ENCODE measurements around the gene RNF39.
"Not testable (repeated sequence)": the region's sequence is repeated elsewhere in the genome, so short reads cannot be mapped to it uniquely, and the experiment has no call there.

Gene RNF39

DNA sequence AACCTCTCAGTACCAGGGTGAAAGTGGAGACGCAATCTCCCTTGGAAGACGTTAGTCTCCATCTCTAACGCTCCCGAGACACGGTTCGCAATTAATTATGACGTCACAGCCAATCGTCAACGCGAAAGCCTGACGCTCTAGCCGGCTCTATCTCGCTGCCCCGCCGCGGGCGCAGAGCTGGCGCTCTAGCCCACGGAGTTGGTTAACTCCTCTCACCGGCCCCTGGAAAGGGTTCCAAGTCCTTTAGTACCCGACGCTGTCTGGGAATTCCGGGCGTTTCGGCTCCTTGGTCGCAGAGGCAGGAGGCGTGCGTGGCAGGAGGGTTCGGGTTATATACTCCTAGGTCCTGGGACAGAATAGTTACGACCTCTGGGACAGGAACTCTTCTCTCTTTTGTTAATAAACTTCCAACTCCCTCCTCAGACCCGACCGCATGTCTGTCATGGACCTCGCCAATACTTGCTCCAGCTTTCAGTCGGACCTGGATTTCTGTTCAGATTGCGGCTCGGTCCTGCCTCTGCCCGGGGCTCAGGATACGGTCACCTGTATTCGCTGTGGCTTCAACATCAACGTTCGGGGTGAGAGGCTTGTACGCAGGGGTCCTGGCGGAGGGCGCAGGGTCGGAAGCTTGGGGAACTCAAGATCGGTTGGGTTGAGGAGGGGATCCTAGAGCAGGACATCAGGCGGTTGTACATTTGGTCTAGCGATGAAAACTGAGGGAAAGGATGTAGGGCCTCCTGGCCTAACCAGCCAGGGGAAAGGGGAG lies 14.3 kb downstream of the RNF39 start, which contains the start of gene POLR1H:
Gene POLR1H (plus strand): TSS at position 174 of the 766 bp plus-strand sequence. CDS start 260 bp downstream, at position 434.
- DNase-seq: peak; percentile 94 to 98 (median 97)

DNA sequence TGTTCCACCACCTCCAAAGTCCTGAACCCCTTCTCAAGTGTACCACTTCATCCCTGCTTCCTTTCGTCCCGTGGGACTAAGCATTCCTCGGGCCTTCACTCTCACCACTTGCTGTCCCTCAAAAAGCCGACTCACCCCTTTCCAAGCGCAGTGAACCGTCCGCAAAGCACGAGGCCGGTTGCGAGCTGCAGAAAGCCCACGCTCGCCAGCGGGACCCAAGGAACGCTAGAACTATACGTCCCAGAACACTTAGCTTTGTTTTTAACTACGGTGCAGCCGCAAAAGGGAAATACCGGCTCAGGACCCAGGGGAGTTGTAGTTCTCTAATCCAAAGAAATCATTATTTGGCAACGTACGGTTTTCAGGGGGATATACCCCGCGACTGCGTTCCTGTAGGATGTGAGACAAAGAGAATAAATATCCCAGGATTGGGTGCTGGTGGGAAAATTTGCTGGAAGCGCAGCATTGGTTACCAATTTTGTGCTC lies 14.9 kb downstream of the RNF39 start:
- DNase-seq: peak in 1 of 3 experiments; percentile 9

DNA sequence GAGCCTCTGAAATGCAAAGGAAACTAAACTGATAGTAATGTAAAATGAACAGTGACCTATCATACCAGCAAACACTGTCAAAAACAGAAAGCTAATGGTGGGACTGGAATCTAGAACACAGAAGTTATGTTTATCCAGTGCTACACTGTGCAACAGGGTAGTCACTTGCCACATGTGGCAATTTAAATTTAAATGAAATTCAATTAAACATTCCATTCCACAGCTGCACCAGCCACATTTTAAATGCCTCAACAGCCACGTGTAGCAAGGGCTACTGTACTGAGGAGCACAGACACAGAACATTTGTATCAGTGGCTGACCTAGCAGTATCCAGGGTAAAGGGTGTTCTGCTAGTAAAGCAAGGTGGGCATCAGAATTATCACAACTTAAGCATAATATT lies 20.1 kb downstream of the RNF39 start:
- DNase-seq: no peak

- no peak for DNase-seq
Observed at GRCh38 chr6:30053682-30054081, 21.9 kb downstream of the RNF39 start.

DNA sequence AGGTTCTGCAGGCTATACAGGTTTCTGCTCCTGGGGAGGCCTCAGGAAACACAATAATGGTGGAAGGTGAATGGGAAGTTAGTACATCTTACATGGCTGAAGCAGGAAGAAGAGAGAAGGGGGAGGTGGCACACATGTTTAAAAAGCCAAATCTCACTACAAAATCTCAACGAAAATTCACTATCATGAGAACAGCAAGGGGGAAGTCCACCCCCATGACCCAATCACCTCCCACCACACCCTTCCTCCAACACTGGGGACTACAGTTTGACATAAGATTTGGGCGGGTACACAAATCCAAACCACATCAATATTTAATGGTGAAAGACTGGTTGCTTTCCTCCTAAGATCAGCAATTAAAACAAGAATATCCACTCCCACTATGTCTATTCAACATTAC lies 28.3 kb downstream of the RNF39 start:
- no peak for DNase-seq

DNA sequence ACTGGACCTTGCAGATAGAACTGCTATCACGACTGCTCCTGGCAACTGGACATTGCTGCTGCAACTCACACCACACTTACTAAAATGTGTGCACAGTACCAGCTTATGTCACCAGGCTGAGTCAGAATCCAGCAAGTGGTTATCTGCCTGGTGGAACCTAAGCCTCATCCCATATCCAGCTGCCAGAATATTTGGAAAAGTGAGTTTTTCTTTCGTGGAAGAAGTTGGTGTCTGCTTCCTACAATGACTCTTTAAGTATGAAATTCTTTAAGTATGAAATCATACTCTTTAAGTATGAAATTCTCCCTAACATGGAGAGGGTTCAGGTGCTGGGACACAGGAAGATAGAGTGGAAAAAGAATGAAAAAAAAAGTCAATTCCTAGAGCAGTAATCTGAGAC lies 30.9 kb downstream of the RNF39 start:
- no peak for DNase-seq

GRCh38 chr6:30043744-30044143 lies 31.8 kb downstream of the RNF39 start:
- DNase-seq: no peak

GRCh38 chr6:30042914-30043313 lies 32.7 kb downstream of the RNF39 start:
- DNase-seq: no peak

DNA sequence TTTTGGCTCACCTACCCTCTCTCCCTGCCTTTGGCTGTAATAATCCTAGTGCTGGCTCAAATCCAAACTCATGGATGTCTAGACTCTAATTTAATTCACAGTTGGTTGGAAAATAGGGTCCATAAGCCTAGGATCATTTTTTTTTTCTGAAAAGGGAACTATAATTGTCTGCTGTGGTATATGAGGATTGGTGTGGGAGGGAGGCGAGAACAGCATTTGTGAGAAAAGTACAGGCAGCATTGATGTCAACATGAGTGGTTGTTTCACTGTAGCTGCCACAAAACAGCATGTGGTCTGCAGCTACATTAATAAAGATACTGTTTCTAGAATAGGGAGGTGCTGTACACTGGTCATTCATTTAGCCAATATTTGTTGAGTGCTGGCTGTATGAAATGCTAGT lies 33.1 kb downstream of the RNF39 start:
- peak in 1 of 3 experiments; percentile 1 for DNase-seq

DNA sequence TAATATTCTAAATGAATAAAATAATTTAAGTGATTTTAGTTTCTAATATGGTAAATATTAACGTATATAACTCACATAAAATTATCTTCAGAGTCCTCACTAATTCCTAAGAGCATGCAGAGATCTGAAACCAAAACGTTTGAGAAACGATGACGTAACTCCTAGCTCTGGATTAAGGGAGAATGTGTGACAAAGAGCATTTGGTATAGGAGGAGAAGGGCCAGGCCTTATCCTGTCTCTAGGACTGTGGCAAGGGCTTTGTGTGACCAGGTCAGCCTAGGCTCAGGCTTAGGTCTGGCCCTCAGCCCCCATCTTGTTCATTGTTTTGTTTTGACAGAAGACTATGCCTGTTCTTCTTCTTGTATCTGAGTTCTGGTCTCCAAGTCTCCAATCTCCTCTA lies 33.7 kb downstream of the RNF39 start:
- DNase-seq: no peak

DNA sequence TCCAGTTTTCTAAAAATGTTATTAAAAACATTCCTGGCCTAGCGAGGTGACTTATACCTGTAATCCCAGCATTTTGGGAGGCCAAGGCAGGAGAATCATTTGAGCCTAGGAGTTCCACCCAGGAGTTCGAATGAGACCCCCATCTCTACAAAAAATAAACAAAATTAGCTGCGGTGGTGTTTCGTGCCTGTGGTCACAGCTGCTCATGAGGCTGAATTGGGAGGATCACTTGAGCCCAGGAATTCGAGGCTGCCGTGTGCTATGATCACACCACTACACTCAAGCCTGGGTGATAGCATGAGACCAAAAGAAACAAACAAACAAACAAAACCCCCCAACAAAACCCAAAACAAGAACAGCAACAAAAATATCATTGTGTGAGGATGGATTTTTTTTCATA lies 34.3 kb downstream of the RNF39 start:
- no peak for DNase-seq

DNA sequence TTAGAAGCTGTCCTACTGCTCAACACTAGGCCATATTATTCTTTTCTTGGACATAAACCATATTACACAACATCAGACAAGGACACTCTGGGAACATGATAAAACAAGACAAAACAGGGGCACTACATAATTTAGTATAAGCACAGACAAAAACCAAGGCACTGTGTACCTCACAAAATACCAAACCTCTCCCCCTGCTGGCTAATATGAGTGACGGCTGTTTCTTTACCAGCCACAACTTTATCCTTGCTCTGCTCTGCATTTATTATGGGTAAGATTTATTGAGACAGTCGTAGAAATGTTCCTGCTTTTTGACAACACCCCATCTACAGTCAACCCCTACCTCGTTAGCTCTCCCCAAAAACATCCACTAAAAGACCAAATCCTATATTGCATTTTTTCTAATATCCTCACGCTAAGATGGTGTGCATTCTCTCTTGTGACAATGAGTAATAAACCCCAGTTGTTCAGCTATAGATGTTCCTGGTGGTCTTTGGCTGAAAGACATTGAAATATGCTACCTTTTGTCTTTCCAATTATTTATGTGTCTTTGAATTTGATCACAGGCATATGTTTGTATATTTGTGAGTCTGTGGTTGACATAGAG lies 38.3 kb downstream of the RNF39 start:
- peak in 1 of 3 experiments; percentile 5 for DNase-seq

DNA sequence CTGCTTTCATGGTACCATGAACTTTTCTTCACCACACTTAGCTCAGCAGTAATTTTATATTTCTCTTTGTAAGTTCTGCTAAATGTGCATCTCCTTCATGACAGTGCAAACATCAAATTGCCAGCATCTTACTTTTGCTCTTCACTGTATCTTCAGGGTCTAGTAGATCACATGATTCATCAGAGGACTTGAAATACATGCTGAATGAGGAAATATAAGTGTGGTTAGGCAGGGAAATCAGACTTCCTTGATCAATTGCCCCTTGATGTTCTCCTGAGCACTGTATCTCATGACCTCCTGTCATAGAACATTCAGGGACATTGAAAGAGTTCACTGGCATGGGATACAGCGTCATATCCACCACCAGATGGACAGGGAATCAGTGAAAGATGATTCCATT lies 39.8 kb downstream of the RNF39 start:
- no peak for DNase-seq

DNA sequence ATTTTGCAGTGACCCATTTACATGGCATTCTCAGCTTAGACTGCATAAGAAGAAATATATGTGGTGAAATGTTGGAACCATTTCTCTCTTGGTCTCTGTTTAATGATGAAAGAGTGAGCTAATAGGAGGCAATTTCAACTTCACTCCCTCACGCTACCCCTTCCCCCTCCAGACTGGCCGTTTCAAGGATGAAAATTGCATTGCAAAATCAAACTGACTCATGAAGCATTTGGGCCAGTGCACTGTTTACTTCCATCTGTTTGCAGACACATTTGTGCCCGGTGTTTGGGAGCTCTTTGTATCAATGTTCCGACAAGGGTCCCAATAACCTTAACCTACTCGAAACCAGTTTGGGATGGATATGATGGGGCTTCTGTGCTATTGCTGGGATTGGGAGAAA lies 42.1 kb downstream of the RNF39 start:
- DNase-seq: not testable (repeated sequence)

DNA sequence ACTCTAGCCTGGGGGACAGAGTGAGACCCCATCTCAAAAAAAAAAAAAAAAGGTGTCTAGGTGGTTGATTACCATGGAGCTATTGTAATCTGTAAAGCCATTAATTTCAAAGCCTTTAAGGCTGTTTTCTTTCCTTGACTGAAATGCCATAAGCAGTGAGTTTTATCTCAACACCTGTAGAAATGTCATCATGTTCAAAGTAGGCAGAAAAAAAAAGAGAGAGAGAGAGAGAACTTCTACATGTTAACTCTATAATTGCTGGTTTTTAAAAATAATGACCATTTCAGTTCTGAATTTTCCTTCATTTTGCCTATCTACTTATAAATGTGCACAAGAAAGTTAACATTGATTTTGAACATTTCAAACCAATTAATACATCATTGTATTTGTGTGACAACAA lies 44.2 kb downstream of the RNF39 start:
- DNase-seq: no peak

DNA sequence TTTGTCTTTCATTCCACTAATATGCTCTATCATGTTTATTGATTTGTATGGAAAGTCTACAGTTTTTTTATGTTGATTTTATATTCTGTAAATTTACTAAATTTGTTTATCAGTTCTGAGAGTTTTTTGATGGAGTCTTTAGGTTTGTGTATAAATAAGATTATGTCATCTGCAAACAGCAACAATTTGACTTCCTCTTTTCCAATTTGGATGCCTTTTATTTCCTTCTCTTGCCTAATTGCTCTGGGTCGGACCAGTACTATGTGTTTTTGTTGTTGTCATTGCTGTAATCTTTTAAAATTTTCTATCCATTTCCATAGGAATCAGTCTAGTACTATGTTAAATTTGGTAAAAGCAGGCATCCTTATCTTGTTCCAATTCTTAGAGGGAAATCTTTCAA lies 46.0 kb downstream of the RNF39 start:
- no peak for DNase-seq

DNA sequence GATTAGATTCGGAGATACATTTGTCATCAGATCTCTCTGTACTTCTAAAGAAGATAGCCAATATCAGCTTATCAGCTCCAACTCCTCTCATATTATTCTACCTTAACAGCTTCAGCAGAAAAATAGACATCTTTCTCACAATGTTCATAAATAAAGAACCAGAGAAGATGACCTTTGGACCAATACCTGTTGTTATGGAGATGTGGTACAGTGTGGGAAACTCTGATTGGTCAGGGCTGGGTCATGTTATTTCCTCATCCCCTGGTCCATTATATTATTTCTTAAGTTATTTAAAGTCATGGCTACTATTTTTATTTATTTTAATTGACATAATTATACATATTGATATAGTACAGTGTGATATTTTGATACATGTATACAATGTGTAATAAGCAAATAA lies 50.4 kb downstream of the RNF39 start:
- DNase-seq: no peak

DNA sequence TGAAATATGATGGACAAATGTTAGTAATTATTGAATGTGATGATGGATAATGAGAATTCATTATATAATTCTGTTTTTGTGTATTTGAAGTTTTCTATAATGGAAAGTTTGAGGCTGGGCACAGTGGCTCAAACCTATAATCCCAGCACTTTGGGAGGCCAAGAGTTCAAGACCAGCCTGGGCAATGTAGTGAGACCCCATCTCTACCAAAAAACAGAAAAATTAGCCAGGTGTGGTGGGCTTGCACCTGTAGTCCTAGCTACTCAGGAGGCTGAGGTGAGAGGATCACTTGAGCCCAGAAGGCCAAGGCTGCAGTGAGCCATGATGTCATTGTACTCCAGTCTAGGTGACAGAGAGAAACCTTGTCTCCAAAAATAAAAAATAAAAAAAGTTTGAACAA lies 52.9 kb downstream of the RNF39 start:
- not testable (repeated sequence) for DNase-seq

DNA sequence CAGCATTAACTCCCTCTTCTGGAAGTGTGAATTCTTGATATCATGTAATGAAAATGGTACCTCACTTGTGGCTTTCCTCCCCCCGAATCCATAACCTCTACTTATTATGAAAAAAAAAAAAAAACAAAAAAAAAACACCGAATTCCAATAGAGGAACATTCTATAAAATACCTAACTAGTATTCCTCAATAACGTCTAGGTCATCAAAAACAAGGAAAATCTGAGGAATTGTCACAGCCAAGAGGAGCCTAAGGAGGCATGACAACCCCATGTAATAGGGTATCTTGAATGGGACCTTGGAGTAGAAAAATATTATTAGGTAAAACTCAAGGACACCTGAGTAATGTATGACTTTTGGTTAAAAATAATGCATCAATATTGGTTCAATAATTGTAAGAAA lies 53.4 kb downstream of the RNF39 start:
- DNase-seq: no peak

GRCh38 chr6:30020626-30021025 lies 54.9 kb downstream of the RNF39 start:
- DNase-seq: no peak
